Activated effector memory CD4-positive, alpha-beta T cell treated with Interleukin-2 at 50 U/mL for 16 hours (primary cell): Measurements from ENCODE around the gene ADI1.

ENCODE experiments used
- DNase-seq: peaks from one replicate; pipeline ENCODE4 v3.0.0-alpha.2; 2020

ADI1 gene

GRCh38 chr2:3478846-3479385, 40.4 kb downstream of the ADI1 start:
- no peak for DNase-seq

GRCh38 chr2:3476985-3477327, 42.4 kb downstream of the ADI1 start:
- DNase-seq = no peak

- DNase-seq = no peak
Measured at GRCh38 chr2:3476321-3476984, 42.9 kb downstream of the ADI1 start.

DNA sequence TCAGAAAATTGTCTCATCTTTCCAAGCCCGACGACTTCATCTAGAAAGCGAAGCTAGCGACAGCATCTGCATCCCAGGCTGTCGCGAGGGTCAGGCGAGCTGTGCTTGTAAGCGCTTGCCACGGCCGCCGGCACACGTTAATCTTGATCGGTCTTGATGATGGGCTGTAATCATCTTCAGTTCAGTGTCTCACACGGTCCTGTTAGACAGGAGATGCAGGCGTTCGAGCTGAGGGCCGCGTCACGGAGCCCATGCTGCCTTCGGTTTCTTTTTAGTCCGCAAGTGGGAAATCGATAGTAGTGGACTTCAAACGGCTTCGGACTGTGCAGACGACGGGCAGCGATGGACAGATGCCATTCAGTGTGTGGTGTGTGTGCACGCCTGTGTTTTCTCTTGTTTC, 43.6 kb downstream of the ADI1 start:
- no peak for DNase-seq

- no peak for DNase-seq
Measured at GRCh38 chr2:3472966-3473365, 46.4 kb downstream of the ADI1 start.

DNA sequence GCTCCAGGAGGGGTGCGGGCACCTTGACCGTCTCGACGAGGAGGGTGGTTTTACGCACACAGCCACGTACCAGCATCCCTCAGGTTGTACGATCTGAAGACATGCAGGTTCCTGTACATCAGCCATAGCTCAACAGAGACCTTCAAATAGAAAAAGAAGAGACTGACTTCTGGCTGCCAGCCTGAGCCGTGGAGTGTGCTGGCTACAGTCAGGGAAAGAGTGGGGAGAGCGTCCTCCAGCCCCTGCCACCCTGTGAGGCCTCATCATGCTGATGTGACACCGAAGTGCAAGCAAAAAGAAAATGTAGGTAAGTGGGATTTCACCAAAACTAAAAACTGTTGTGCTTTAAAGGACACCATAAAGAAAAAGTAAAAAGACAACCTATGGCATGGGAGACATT, 47.0 kb downstream of the ADI1 start:
- DNase-seq = no peak

- no peak for DNase-seq
Measured at GRCh38 chr2:3470856-3471737, 48.2 kb downstream of the ADI1 start.

DNA sequence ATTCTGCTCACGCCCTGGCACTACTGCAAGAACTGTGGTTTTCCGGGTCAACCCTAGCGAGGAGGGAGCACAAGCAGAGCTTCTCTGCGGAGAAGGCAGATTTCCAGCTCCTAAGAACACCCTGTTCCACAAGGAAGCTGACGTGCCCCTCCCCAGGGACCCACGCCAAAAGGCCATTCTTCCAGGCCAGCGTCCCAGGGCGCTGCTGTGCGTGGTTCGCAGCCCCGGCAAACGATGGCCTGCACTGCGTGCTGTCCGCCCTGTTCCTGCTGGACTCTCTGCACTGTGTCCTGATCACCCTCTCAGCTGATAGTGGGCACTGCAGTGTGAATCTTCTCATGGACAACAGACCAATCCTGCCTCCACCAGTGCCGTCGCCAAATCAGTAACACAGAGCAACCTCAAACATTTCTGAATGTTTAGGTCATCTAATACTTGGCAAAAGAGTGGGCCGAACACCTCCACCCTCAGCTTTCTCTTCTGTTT, 49.1 kb downstream of the ADI1 start:
- no peak for DNase-seq

DNA sequence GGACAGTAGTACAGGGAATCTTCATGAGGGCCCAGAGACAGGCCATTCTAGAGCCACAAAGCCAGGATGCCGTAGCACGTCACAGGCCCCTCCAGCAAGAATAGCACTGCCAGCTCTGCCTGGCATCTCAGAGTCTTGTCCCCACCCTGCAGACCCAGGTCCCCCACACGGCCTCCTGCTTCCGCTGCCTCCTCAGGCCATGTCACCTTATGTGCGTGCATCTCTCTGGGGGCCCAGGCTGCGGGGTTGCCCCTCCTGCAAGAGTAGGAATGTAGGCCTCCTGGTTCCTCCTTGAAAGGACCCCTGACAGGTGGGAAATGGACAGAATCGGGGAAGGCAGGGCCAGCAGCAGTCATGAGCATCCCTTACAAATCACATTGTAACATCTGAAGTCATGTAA, 49.8 kb downstream of the ADI1 start:
- DNase-seq = no peak

DNA sequence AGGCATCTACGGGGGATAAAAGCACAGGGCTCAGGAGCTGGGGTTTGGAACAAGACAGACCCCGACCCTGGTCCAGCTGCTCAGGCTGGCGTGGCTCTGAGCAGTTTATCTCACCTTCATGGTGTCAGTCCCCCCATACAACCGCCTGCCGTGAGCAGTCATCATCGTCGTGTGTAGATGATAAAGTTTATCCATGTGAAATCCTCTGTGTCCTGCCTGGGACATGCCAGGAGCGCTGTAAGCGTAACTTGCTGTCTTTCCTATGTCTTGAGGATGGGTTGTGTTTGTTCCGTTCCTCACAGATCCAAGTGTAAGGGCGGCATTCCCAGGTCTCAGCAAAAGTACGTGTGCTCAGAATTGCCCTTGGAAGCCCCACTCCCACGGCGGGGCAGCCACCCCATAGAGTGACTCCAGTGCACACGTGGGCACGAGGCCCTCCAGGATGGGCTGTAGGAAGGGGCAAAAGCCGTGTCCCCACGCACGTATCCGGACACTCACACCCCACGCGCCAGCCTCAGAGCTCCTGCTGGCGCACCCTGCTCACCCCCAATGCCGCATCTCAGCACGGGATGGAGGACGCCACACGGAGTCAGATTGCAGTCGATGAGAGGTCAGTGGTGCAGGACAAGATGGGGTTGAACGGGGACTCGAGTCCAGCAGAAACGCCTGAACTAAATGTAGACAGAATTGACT, 50.9 kb downstream of the ADI1 start:
- no peak for DNase-seq

- DNase-seq = no peak
Measured at GRCh38 chr2:3467654-3468053, 51.7 kb downstream of the ADI1 start.

GRCh38 chr2:3466966-3467365, 52.4 kb downstream of the ADI1 start:
- DNase-seq = no peak

DNA sequence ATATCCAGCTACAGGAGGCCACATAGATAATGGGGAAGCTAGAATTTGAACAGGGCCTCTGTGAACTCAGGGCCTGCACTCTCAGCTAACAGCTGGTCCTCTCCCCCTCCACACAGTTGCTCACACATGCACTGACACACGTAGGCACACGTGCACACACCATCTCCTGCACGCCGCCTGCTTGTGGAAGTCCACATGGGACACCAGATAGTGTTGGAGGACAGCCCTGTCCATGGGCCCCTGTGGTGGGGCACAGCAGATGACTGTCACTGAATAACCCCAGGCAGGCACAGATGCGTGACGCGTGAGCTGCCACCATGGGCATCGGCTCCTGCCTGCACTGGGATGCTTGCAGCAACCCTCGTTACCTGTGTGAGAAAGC, 52.9 kb downstream of the ADI1 start:
- no peak for DNase-seq

- DNase-seq = no peak
Measured at GRCh38 chr2:3465844-3466481, 53.4 kb downstream of the ADI1 start.

DNA sequence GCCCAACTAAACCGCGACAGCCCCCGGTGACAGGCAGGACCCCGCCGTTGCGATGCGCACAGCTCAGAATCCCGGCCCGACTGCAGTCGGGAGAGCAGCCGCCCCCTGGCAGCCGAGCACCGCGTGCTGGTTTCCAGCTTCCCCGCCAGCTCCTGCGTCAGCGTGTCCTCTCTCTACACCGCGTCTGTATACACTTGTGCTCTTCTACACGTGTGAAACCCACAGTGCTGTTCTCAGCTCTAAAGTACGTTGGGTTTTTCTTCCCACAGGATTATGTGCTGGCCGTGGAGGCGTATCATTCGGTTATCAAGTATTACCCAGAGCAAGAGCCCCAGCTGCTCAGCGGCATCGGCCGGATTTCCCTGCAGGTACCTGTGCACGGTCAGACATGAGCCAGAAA, 54.0 kb downstream of the ADI1 start:
- no peak for DNase-seq

DNA sequence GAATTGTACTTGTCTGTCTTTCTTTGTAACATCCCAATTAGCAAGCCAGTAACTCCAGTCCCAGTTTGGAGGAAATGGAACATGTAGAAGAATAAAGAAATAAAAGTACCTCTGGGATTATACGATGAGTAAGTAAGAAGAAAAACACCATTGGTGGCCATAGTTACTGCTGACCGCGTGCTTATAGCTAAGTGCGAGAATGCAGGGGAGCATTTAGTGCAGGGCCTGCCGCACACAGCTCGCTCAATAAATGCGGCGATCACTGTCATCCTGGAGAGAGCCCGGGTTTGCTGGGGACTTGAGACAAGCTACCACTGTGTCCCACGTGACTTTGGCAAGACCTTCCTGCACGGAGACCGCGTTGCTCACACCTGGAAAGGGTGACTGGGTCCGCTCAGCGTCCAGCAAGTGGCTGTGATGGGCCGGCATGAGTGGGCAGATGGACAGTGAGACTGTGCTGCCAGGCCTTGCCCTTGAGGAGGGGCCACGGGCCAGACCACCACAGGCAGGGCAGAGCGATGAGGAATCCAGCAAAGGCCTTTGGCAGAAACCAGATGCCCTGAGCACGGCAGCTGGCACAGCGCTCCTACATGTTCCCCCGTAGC, 54.8 kb downstream of the ADI1 start:
- no peak for DNase-seq

- no peak for DNase-seq
Measured at GRCh38 chr2:3463944-3464343, 55.4 kb downstream of the ADI1 start.

- DNase-seq = no peak
Measured at GRCh38 chr2:3463186-3463835, 56.0 kb downstream of the ADI1 start.

DNA sequence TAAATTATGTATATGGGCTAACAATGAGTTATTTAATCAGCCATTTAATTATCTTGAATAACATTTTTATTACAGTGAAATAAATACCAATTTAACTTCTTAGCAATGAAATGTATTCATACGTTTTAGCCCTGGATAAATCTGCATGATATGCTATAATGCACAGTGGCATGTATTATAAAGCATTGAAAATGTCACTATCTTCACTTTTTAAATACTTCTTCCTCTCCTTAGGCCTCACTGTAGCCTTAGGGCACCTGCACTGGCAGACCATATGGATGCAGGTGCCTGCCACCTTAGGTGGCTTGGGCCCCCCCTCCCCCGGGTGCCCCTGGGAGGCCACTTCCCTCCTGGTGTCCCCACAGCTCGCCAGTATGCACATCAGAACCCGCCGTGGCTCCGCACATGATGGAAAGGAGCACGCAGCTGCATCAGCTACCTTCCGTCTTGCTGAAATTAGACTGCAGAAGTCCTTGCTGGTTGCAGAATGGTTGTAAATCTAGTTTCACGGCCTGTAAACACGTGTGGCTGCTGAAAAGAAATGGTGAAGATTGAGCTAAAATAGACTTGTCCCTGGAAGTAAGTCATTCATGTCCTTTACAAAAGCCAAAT, 56.7 kb downstream of the ADI1 start:
- DNase-seq = no peak

DNA sequence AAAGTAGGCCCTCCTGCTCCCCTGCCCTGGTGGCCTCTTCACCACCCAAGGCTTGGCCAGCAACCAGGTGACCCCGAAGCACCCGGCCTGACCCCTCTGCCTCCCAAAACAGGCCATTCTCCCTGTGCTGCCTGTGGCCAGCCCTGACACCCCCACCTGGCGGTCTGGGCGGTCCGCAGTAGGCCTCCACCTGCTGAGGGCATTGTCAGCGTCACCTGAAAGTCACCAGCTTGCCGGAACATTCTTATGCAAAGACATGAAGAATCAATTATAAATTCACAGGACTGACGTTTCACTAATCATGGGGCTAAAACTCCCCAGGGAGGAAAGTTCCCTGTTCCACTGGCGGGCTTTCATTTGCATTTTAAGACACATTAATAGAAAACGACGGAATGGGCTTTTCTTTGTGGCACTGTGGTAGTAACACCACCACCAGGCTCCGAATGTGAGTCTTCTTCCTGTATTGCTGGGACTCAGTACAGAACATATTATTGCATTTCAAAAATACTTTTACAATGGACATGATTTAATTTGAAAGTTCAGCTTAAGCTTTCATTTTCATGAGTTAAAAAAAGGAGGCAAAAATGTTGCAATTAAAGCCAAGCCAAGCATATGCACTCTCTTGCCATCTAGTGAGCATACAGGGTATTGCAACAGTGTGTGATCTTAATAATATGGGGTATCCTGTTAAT, 57.4 kb downstream of the ADI1 start:
- no peak for DNase-seq
